ENCODE measurements around the gene SLCO2A1. TPM values are rescaled to one million over a fixed set of nuclear protein-coding genes. Genes with fewer than 3 reads are reported as not detected.

SLCO2A1 gene
- total RNA-seq, 1 donor from 2014 or later = not detected

DNA sequence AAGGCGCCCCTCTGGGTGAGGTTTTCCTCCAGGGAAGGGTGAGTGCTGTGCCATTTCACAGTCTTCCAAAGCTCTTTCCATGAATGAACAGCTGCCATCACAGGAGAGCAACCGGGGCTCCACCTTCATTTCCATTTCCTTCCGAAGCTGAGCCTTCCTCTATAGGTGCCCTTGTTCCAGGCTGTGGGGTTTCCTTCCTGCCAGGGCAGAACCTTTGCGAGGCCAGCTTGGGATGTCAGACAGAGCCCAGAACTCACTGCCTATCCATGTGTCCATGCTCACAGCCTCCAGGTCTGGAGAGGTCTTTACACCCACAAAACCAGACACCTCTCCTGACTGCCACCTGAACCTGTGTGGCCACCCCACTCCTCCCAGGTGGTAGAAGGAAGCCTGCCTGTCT lies 49.2 kb downstream of the SLCO2A1 start:
- Mint-ChIP-seq H3K27ac (no peak overlapping the region), H3K9me3 (no peaks in the 10 kb centered on the region), H3K4me1 (no peaks in the 10 kb centered on the region), H3K4me3 (no peak overlapping the region), H3K27me3 (peaks cover 8% of the 10 kb centered on the region), H3K36me3 (ENCODE audit: low read depth) (no peaks in the 10 kb centered on the region)
- intact Hi-C loops (cut with micrococcal nuclease) = no loop called here
- no peak for DNase-seq

DNA sequence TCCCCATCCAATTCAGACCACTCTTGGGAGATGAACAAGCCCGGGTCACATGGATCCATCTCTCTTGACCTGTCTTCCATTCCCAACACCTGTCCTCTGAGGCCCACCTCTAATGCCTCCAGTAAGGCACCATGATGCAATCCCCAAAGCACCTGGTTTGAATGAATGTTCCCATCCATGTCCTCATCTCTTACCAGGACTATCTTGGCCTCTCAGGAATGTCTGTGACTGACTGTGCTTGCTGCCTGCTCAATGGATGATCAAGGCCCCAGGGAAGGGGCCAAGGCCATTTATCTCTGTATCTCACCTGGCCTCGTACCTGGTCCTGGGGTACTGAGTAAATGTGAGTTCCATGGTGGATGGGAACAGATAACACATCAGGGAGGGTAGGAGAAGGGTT lies 49.7 kb downstream of the SLCO2A1 start:
- peaks cover 8% of the 10 kb centered on the region for H3K27me3 Mint-ChIP-seq
- H3K27ac Mint-ChIP-seq = no peak overlapping the region
- H3K4me3 Mint-ChIP-seq = no peak overlapping the region
- no peaks in the 10 kb centered on the region for H3K4me1 Mint-ChIP-seq
- H3K36me3 Mint-ChIP-seq (ENCODE audit: low read depth) = no peaks in the 10 kb centered on the region
- no peak for DNase-seq
- intact Hi-C loops (cut with micrococcal nuclease) = no loop called here
- H3K9me3 Mint-ChIP-seq = no peaks in the 10 kb centered on the region

DNA sequence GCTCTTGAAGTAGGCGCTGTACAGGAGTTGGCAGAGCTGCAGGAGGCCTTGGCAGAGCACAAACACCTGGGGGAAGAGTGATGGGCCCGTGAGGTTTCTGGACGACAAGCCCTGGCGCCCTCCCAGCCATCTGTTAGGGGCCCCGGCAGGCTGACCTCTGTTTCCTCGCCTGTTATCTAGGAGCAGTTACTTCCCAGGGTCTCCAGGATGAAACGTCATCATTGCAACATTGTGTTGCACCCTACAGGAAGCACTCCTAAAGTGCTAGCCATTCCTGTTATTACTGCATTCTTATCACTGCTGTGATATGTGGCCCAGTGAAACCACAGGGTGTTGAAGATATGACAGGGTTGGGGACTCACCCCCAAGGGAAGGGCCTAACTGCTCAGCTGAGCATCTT lies 50.2 kb downstream of the SLCO2A1 start:
- no peaks in the 10 kb centered on the region for H3K4me1 Mint-ChIP-seq
- H3K27me3 Mint-ChIP-seq = peaks cover 8% of the 10 kb centered on the region
- intact Hi-C loops (cut with micrococcal nuclease) = no loop called here
- H3K4me3 Mint-ChIP-seq = no peak overlapping the region
- H3K9me3 Mint-ChIP-seq = no peaks in the 10 kb centered on the region
- no peak overlapping the region for H3K27ac Mint-ChIP-seq
- DNase-seq = no peak
- H3K36me3 Mint-ChIP-seq (ENCODE audit: low read depth) = no peaks in the 10 kb centered on the region

DNA sequence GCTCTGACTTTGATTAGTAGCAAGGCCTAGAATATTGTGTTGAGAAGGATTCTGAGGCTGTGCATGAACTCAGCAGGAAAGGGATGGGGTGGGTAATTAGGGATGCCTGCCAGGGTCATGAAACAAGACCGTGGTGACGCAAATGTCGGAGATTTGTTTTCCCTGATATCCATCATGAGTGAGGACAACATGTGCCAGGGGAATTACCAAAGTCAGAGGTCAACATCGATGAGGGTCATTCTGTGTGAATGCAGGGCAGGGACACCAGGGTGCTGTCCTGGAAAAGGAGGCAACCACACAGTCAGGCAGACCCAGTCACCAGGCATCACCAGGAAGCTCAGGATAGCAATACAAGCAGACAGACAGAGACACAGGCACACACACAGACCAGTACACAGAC lies 52.2 kb downstream of the SLCO2A1 start:
- DNase-seq = no peak
- Mint-ChIP-seq H3K4me3 (no peak overlapping the region), H3K9me3 (no peaks in the 10 kb centered on the region), H3K27me3 (peaks cover 8% of the 10 kb centered on the region), H3K36me3 (ENCODE audit: low read depth) (no peaks in the 10 kb centered on the region), H3K4me1 (no peaks in the 10 kb centered on the region), H3K27ac (no peak overlapping the region)
- intact Hi-C loops (cut with micrococcal nuclease) = no loop called here

DNA sequence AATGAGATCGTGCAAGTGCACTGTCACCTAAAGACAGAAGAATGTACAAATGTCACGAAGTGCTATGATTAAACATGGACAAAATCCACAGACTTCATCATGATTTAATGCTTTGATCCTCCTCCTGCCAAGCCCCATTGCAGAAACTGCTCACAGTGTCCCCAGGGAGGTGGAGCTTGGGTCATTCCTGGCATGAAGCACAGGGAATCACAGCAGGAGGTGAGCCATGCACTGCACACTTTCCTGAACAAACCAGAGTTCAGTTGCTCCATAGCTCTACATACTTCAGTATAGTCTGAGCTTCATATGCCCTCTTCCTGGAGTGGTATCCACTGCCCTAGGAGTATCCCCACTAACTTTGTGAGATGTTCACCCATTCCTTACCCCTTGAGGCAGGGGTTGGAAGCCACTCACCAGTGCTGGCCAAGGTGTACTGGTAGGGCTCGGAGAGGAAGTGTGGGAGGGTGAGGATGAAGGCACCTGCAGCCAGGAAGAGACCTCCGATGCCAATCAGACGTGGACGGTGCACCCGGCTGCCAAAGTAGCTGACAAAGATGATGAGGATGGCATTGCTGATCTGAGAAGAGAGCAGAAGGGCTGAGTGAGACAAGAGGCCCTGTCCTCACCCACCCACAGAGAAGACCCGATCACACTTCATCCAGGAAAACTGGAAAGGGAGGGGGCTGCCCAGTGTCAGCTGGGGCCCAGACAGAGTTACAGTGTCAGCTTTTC lies 56.3 kb downstream of the SLCO2A1 start:
- Mint-ChIP-seq H3K4me1 (no peaks in the 10 kb centered on the region), H3K27me3 (peaks cover 8% of the 10 kb centered on the region), H3K27ac (no peak overlapping the region), H3K36me3 (ENCODE audit: low read depth) (no peaks in the 10 kb centered on the region), H3K9me3 (no peaks in the 10 kb centered on the region), H3K4me3 (no peak overlapping the region)
- intact Hi-C loops (cut with micrococcal nuclease) = no loop called here
- no peak for DNase-seq

DNA sequence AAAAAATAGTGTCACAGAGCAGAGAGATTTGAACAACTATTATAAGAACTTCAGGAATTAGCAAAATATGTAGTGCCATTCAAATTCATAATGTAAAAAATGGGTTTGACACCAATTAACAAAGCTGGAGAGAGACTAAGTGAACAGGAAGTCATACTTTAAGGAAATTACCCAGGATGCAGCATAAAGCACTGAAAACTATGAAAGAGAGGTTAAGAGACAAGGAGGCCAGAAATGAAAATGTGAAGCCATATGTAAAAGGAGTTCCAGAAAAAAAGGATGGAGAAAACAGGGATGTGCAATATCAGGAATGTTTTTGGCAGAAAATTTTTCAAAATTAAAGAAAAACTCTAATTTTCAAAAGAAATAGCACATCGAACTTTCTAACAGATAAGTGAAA lies 57.6 kb downstream of the SLCO2A1 start:
- no peaks in the 10 kb centered on the region for H3K9me3 Mint-ChIP-seq
- intact Hi-C loops (cut with micrococcal nuclease) = no loop called here
- no peak overlapping the region for H3K27ac Mint-ChIP-seq
- H3K27me3 Mint-ChIP-seq = peaks cover 8% of the 10 kb centered on the region
- H3K36me3 Mint-ChIP-seq (ENCODE audit: low read depth) = no peaks in the 10 kb centered on the region
- DNase-seq = no peak
- no peaks in the 10 kb centered on the region for H3K4me1 Mint-ChIP-seq
- H3K4me3 Mint-ChIP-seq = no peak overlapping the region

DNA sequence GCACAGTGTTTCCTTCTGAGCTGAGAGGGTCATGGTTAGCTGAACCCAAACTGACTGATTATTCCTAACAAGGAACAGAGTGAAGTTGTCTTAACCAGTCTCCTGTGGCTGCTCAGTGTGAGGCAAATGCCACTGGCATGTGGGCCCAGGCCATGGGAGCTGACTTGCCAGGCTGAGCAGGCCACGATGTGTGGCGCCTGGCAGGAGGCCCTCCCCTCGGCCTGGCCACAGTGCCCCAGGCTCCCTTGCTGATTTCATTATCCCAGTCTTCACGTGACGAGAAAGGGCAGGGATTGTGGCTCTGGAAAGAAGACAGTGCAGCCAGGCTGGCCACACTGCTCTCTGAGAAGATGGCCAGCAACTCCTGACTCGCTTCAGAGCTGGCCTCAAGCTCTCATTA lies 58.8 kb downstream of the SLCO2A1 start:
- no peaks in the 10 kb centered on the region for H3K36me3 Mint-ChIP-seq (ENCODE audit: low read depth)
- H3K4me3 Mint-ChIP-seq = no peak overlapping the region
- DNase-seq = no peak
- intact Hi-C loops (cut with micrococcal nuclease) = no loop called here
- no peaks in the 10 kb centered on the region for H3K9me3 Mint-ChIP-seq
- no peaks in the 10 kb centered on the region for H3K4me1 Mint-ChIP-seq
- H3K27ac Mint-ChIP-seq = no peak overlapping the region
- peaks cover 8% of the 10 kb centered on the region for H3K27me3 Mint-ChIP-seq

DNA sequence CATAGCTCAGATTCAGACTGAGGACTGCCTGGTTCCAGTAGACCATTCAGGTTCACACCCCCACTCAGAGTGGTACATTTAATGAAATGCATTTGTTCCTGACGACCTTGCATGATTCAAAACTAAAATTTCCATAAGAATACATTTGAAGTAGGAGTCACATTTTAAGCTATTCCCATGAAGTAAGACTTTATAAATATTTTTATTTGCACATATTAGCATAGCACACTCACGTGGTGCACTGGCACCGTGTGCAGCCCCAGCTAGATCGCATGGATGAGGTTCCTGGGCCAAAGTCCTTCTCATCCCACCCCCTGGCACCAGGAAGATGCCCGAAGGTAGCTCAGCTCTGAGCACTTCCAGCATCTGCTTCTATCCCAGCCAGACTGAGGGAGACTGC lies 59.4 kb downstream of the SLCO2A1 start:
- Mint-ChIP-seq H3K4me3 (no peak overlapping the region), H3K9me3 (no peaks in the 10 kb centered on the region), H3K4me1 (no peaks in the 10 kb centered on the region), H3K36me3 (ENCODE audit: low read depth) (no peaks in the 10 kb centered on the region), H3K27me3 (peaks cover 6% of the 10 kb centered on the region), H3K27ac (no peak overlapping the region)
- no peak for DNase-seq
- intact Hi-C loops (cut with micrococcal nuclease) = no loop called here

DNA sequence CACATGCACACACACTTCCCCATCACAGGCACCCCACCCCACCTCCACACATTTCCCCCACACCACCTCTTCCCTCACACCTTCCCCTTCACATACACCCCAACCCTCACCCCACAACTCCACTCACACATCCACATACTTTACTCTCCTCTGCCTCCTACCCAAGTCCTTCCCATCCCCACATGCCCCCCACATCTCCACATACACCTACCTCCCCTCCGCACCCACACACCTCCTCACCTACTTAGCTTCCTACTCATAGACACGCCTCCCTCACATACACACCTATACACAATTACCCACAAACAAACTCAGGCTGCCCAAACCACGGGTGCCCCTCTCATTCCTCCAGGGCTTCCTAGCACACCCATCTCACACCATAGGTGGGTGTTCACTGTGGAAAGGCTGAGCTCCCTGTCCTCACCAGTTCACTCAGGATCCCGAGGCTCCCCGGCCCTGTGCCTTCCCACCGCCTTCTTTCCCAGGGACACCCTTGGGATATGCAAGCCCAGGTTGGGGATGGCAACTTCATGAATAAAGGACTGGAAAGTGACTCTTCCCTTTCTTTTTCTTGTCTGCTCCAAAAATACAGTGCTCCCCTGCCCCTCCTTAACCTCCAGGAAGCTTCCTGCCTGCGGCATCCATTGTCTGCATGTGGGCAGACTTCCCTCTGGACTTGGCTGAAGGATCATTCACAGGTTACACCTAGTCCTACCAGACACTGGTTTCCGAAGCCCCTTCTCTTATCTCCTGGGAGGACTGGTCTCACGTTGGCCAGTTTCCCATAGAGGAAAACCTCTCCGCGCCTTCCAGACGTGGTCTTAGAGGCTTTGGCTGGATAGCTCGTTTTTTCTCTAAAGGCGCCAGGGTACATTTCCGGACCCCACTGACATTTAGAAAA lies 61.5 kb downstream of the SLCO2A1 start:
- Mint-ChIP-seq H3K9me3 (no peaks in the 10 kb centered on the region), H3K4me1 (no peaks in the 10 kb centered on the region), H3K36me3 (ENCODE audit: low read depth) (no peaks in the 10 kb centered on the region), H3K27me3 (no peaks in the 10 kb centered on the region), H3K27ac (no peak overlapping the region), H3K4me3 (no peak overlapping the region)
- no peak for DNase-seq
- intact Hi-C loops (cut with micrococcal nuclease) = no loop called here

DNA sequence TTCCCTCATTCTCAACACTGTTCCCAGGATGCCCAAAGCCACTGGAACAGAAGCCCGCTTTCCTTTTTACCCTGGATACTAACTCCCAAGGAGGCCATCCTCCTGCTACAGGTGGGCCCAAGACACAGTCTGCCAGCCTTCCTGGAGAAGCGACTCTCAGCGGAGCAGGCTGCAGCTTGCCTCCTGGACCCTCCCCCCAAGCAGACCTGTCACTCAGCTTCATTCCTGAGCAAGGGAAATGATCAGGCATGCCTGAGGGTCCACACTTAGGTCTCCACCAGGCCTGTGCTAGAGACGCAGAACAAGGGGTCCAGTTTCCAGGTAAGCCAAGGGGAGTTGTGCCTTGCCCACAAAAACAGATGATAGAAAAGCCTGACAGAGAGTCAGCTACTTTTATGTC lies 62.8 kb downstream of the SLCO2A1 start:
- H3K4me3 Mint-ChIP-seq = no peak overlapping the region
- H3K4me1 Mint-ChIP-seq = no peaks in the 10 kb centered on the region
- intact Hi-C loops (cut with micrococcal nuclease) = no loop called here
- no peaks in the 10 kb centered on the region for H3K27me3 Mint-ChIP-seq
- DNase-seq = no peak
- no peaks in the 10 kb centered on the region for H3K9me3 Mint-ChIP-seq
- no peaks in the 10 kb centered on the region for H3K36me3 Mint-ChIP-seq (ENCODE audit: low read depth)
- no peak overlapping the region for H3K27ac Mint-ChIP-seq

DNA sequence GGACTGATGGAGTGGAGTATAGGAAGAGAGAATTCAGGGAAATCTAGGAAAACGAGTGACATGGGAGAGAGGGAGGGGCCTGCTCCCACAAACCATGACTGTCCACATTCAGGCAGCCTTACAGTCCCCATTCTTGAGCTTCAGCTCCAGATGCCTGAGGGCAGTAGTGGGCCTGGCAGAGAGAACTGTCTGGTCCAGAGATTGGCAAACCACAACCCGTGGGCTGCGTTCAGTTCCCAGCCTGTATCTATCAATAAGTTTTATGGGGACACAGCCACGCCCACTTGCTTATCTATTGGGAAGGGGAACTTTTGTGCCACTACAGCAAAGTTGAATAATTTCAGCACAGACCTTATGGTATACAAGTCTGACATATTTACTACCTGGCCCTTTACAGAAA lies 63.8 kb downstream of the SLCO2A1 start:
- Mint-ChIP-seq H3K27ac (no peak overlapping the region), H3K9me3 (no peaks in the 10 kb centered on the region), H3K4me3 (no peak overlapping the region), H3K4me1 (no peaks in the 10 kb centered on the region), H3K27me3 (no peaks in the 10 kb centered on the region), H3K36me3 (ENCODE audit: low read depth) (no peaks in the 10 kb centered on the region)
- intact Hi-C loops (cut with micrococcal nuclease) = no loop called here
- DNase-seq = no peak

DNA sequence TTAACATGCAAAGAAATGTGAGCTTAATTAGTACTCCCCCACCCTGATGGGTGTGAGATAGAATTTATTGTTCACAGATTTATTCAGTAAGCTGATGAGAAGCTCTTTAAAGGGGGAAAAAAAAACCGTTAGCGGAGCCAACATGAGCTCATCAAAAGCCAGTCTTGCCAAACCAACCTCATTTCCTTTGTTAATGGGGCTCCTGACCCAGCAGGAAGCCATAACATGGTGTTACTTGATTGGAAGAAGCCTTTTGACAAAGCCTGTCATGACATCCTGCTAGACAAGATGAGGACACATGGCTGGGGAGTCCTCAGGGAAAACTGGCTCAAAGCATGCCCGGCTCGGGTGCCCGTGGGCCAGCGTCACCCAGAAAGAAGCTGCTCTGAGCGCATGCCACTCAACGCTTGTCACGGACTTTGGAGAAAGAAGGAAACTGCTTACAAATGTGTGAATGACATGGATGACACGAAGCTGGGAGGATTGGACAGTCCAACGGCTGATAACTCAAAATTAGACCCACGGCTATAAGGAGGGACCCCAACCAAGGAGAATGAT lies 64.6 kb downstream of the SLCO2A1 start:
- no peaks in the 10 kb centered on the region for H3K4me1 Mint-ChIP-seq
- no peaks in the 10 kb centered on the region for H3K36me3 Mint-ChIP-seq (ENCODE audit: low read depth)
- no peak overlapping the region for H3K27ac Mint-ChIP-seq
- intact Hi-C loops (cut with micrococcal nuclease) = no loop called here
- H3K9me3 Mint-ChIP-seq = peaks cover 3% of the 10 kb centered on the region
- DNase-seq = no peak
- H3K27me3 Mint-ChIP-seq = no peaks in the 10 kb centered on the region
- no peak overlapping the region for H3K4me3 Mint-ChIP-seq

DNA sequence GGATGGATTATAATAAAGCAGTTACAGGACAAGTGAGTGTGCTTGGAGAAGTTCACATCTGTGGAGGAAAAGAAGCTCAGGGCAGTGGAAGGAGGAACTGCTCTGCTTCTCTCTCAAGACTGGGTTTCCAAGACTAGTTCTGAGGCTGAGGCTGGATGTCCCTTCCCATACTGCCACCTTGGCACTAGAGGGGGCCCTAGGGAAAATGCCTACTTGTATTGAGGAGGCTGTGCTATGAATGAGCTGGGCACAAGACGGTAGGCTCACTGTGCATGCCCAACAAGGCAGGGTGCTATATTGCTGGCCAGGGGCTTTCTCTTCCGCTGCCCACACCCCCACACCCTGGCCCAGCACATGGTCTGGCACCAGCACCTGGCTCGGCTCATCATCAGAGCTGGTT lies 65.2 kb downstream of the SLCO2A1 start:
- intact Hi-C loops (cut with micrococcal nuclease) = no loop called here
- Mint-ChIP-seq H3K27me3 (no peaks in the 10 kb centered on the region), H3K27ac (no peak overlapping the region), H3K36me3 (ENCODE audit: low read depth) (no peaks in the 10 kb centered on the region), H3K4me3 (no peak overlapping the region), H3K9me3 (peaks cover 3% of the 10 kb centered on the region), H3K4me1 (no peaks in the 10 kb centered on the region)
- DNase-seq = no peak

DNA sequence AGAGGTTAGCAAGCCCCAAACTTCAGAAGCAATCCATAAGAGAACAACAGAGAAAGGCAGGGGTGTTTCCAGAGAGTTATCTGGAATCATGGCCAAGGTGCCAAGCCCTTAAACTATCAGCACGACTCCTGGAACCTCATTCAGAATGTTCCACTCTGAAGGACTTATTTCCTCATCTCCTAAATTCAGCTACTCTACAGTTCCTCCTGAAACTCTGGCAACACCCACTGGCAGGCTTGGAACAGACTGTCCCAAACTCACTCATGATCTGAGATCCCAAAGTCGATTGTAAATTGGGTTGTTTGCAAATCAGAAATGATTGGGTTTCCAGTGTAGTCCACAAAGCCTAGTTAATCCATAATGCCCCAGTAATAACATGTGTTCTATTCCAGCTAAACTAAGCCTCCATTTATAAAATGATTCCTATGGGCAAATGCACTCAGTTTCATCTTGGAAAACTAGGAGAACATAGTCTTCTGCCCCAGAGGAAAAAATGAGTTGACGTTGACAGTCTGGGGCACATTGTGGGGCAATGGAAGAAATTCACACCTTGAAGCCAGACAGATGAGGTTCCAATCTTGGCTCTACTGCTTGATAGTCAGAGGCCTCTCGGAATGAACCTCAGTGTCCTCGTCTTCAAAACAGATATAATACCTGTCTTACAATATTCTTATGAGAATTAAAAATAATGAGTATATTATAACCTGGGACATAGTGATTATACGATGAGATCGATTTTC lies 65.9 kb downstream of the SLCO2A1 start:
- intact Hi-C loops (cut with micrococcal nuclease) = no loop called here
- Mint-ChIP-seq H3K36me3 (ENCODE audit: low read depth) (no peaks in the 10 kb centered on the region), H3K27me3 (no peaks in the 10 kb centered on the region), H3K4me1 (no peaks in the 10 kb centered on the region), H3K9me3 (peaks cover 3% of the 10 kb centered on the region), H3K4me3 (no peak overlapping the region), H3K27ac (no peak overlapping the region)
- DNase-seq = no peak
